HEK293 (cell line): ENCODE data around the gene OR2J3.
"Not testable (repeated sequence)": the region's sequence is repeated elsewhere in the genome, so short reads cannot be mapped to it uniquely, and the experiment has no call there.

ENCODE experiments used
- CTCF ChIA-PET: fragments of 350-600 bp; formaldehyde crosslinking; extraction: SDS; loops from one replicate; lab custom pipeline; 2021; ENCODE audit warnings: antibody characterized with exemption; lab: Yijun Ruan, JAX
- POLR2A ChIA-PET: fragments of 300-600 bp; formaldehyde crosslinking; extraction: SDS; loops from one replicate; lab custom pipeline; 2020; ENCODE audit warnings: antibody characterized with exemption, inconsistent platforms; lab: Yijun Ruan, JAX
- H3K27ac ChIP-seq: fragments of 200-500 bp; sonication (Bioruptor generic); 2 replicates; pipeline ENCODE4 v1.5.1; 2014; ENCODE audit warnings: low read depth, low read length, control low read depth, inconsistent platforms; ENCODE audit errors: extremely low read depth
- H3K36me3 ChIP-seq, 2 experiments: fragments of 200-500 bp in 1 of 2; sonication (Bioruptor generic) in 1 of 2; 1 replicate in 1 of 2; 2 replicates in 1 of 2; pipeline ENCODE4 v1.5.1; 2014 to 2017; ENCODE audit warnings: inconsistent platforms in 2 of 2, low read length in 2 of 2; ENCODE audit not compliant: control insufficient read depth in 2 of 2, insufficient read depth in 1 of 2
- H3K4me1 ChIP-seq: fragments of 200-500 bp; sonication (Bioruptor generic); 2 replicates; pipeline ENCODE4 v1.5.1; 2014; ENCODE audit warnings: mild to moderate bottlenecking, low read length, inconsistent platforms; ENCODE audit not compliant: control insufficient read depth, insufficient read depth
- H3K4me3 ChIP-seq: 2 replicates; pipeline ENCODE4 v1.5.1; 2011; ENCODE audit warnings: low read depth, mild to moderate bottlenecking, control low read depth, low read length, moderate library complexity
- H3K9me3 ChIP-seq: fragments of 200-500 bp; sonication (Bioruptor generic); 2 replicates; pipeline ENCODE4 v1.5.1; 2014; ENCODE audit warnings: low read depth, low read length, inconsistent platforms; ENCODE audit not compliant: control insufficient read depth, insufficient read depth
- HIC1 ChIP-seq: fragments of 450-650 bp; formaldehyde crosslinking; IDR thresholded peaks from 2 replicates; pipeline ENCODE4 v1.5.1; 2016; ENCODE audit warnings: missing biosample characterization, missing genetic modification characterization
- OVOL3 ChIP-seq: fragments of 450-650 bp; formaldehyde crosslinking; IDR thresholded peaks from 2 replicates; pipeline ENCODE4 v1.5.1; 2016; ENCODE audit warnings: missing biosample characterization, missing genetic modification characterization
- ZBTB49 ChIP-seq: fragments of 450-650 bp; formaldehyde crosslinking; IDR thresholded peaks from 2 replicates; pipeline ENCODE4 v1.5.1; 2016; ENCODE audit warnings: missing biosample characterization, missing genetic modification characterization, low read depth
- ZBTB8A ChIP-seq: fragments of 450-650 bp; formaldehyde crosslinking; IDR thresholded peaks from 2 replicates; pipeline ENCODE4 v1.5.1; 2016; ENCODE audit warnings: missing biosample characterization, missing genetic modification characterization
- ZFP37 ChIP-seq: fragments of 450-650 bp; formaldehyde crosslinking; IDR thresholded peaks from 2 replicates; pipeline ENCODE4 v1.5.1; 2016; ENCODE audit warnings: missing biosample characterization, missing genetic modification characterization
- ZNF184 ChIP-seq: fragments of 450-650 bp; IDR thresholded peaks from 2 replicates; pipeline ENCODE4 v1.5.1; 2018; ENCODE audit warnings: missing biosample characterization, mild to moderate bottlenecking, missing genetic modification characterization
- ZNF292 ChIP-seq: fragments of 450-650 bp; formaldehyde crosslinking; IDR thresholded peaks from 2 replicates; pipeline ENCODE4 v1.5.1; 2016; ENCODE audit warnings: low read depth, missing biosample characterization, missing genetic modification characterization, borderline replicate concordance
- ZNF426 ChIP-seq: fragments of 450-650 bp; formaldehyde crosslinking; IDR thresholded peaks from 2 replicates; pipeline ENCODE4 v1.5.1; 2017; ENCODE audit warnings: missing biosample characterization, missing genetic modification characterization, mild to moderate bottlenecking, inconsistent platforms, moderate library complexity
- ZNF48 ChIP-seq: fragments of 450-650 bp; formaldehyde crosslinking; IDR thresholded peaks from 2 replicates; pipeline ENCODE4 v1.5.1; 2016; ENCODE audit warnings: missing biosample characterization, missing genetic modification characterization
- ZNF521 ChIP-seq: fragments of 450-650 bp; formaldehyde crosslinking; IDR thresholded peaks from 2 replicates; pipeline ENCODE4 v1.5.1; 2017; ENCODE audit warnings: missing biosample characterization, mild to moderate bottlenecking, missing genetic modification characterization
- ZNF530 ChIP-seq: fragments of 450-650 bp; formaldehyde crosslinking; IDR thresholded peaks from 2 replicates; pipeline ENCODE4 v1.5.1; 2016; ENCODE audit warnings: low read depth, missing biosample characterization, missing genetic modification characterization
- ZNF555 ChIP-seq: fragments of 450-650 bp; formaldehyde crosslinking; conservative IDR thresholded peaks from 2 replicates; pipeline ENCODE4 v1.5.1; 2017; ENCODE audit warnings: missing biosample characterization, mild to moderate bottlenecking, missing genetic modification characterization, inconsistent platforms
- ZNF623 ChIP-seq: fragments of 450-650 bp; formaldehyde crosslinking; IDR thresholded peaks from 2 replicates; pipeline ENCODE4 v1.5.1; 2016; ENCODE audit warnings: missing biosample characterization, missing genetic modification characterization
- ZNF626 ChIP-seq: fragments of 450-650 bp; sonication (Bioruptor Pico); formaldehyde crosslinking; IDR thresholded peaks from 2 replicates; pipeline ENCODE4 v1.5.1; 2018; ENCODE audit warnings: missing biosample characterization, missing genetic modification characterization, inconsistent platforms
- ZNF776 ChIP-seq: fragments of 450-650 bp; formaldehyde crosslinking; IDR thresholded peaks from 2 replicates; pipeline ENCODE4 v1.5.0; 2017; ENCODE audit warnings: missing biosample characterization, missing genetic modification characterization, borderline replicate concordance
- ZNF830 ChIP-seq: fragments of 450-650 bp; IDR thresholded peaks from 2 replicates; pipeline ENCODE4 v1.5.0; 2018; ENCODE audit warnings: missing biosample characterization, missing genetic modification characterization, low read depth, mild to moderate bottlenecking, moderate library complexity
- TF ChIP-seq, protein P1 (sequence below): fragments of 450-650 bp; formaldehyde crosslinking; conservative IDR thresholded peaks from 2 replicates; pipeline ENCODE4 v1.5.1; 2016; ENCODE audit warnings: low read depth, missing biosample characterization, missing genetic modification characterization
- TF ChIP-seq, protein P2 (sequence below): fragments of 450-650 bp; formaldehyde crosslinking; IDR thresholded peaks from 2 replicates; pipeline ENCODE4 v1.5.1; 2017; ENCODE audit warnings: missing biosample characterization, mild to moderate bottlenecking, missing genetic modification characterization, moderate library complexity
- TF ChIP-seq, protein P3 (sequence below): fragments of 450-650 bp; formaldehyde crosslinking; IDR thresholded peaks from 2 replicates; pipeline ENCODE4 v1.5.1; 2017; ENCODE audit warnings: missing biosample characterization, missing genetic modification characterization

OR2J3 gene

DNA sequence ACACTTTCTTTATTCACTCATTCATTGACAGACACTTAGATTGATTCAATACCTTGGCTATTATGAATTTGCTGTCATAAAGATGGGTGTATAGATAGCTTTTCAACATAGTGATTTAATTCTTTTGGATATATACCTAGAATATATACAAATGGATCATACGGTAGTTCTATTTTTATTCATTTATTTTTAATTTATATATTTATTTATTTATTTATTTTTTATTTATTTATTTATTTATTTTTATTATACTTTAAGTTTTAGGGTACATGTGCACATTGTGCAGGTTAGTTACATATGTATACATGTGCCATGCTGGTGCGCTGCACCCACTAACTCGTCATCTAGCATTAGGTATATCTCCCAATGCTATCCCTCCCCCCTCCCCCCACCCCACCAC is 7.1 kb downstream of the OR2J3 start:
- POLR2A ChIA-PET, H3K4me1 ChIP-seq, CTCF ChIA-PET, H3K4me3 ChIP-seq, H3K9me3 ChIP-seq, H3K27ac ChIP-seq, H3K36me3 ChIP-seq: not testable (repeated sequence)
- TF ChIP-seq ZNF623 (tag by site-specific recombination) (peak; percentile 28; the same call in 1 of the 2 replicates), ZNF555 (peak; percentile 50), ZBTB8A (tag by site-specific recombination) (peak; percentile 23; the same call in 1 of the 2 replicates), ZNF426 (tag by site-specific recombination) (peak; percentile 47)
- TF ChIP-seq, protein P1, sequence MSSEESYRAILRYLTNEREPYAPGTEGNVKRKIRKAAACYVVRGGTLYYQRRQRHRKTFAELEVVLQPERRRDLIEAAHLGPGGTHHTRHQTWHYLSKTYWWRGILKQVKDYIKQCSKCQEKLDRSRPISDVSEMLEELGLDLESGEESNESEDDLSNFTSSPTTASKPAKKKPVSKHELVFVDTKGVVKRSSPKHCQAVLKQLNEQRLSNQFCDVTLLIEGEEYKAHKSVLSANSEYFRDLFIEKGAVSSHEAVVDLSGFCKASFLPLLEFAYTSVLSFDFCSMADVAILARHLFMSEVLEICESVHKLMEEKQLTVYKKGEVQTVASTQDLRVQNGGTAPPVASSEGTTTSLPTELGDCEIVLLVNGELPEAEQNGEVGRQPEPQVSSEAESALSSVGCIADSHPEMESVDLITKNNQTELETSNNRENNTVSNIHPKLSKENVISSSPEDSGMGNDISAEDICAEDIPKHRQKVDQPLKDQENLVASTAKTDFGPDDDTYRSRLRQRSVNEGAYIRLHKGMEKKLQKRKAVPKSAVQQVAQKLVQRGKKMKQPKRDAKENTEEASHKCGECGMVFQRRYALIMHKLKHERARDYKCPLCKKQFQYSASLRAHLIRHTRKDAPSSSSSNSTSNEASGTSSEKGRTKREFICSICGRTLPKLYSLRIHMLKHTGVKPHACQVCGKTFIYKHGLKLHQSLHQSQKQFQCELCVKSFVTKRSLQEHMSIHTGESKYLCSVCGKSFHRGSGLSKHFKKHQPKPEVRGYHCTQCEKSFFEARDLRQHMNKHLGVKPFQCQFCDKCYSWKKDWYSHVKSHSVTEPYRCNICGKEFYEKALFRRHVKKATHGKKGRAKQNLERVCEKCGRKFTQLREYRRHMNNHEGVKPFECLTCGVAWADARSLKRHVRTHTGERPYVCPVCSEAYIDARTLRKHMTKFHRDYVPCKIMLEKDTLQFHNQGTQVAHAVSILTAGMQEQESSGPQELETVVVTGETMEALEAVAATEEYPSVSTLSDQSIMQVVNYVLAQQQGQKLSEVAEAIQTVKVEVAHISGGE (tag by site-specific recombination), result peak; percentile 34; the same call in 1 of the 2 replicates

DNA sequence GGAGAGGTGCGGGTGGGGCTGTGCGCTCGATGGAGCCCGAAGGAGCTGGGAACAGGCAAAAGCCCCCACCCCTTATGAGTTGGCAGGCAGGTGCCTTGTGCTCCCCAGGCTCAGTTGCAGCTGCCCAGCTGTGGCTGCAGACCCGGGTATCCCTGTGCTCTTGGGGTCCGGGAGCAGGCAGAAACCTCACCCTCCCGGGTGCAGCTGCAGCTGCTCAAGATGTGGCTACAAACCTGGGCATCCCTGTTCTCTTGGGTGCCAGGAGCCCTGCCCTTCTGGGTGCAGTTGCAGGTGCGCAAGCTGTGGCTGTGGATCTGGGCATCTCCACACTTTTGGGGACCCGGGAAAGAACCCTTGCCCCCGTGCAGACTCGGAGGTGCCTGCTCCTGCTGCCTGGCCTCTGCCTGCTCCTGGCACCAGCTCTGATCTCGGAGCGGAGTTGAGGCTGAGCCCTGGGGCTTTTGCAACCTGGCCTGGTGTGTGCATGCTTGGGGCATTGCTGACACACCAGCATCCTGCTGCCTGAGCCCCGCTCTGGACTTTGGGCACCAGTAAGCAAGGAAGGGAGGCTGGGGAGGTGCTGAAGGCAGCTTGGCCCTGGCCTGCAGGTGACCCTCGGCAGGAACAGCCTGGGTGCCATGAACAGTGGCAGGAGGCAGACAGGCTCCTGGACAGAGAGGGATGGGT is 21.6 kb downstream of the OR2J3 start:
- no peak for TF ChIP-seq ZNF48 (tag by site-specific recombination)
- TF ChIP-seq ZNF184 (tag by site-specific recombination), result no peak
- no peak for TF ChIP-seq OVOL3 (tag by site-specific recombination)
- no peak for TF ChIP-seq ZNF626 (tag by site-specific recombination)
- no peak for TF ChIP-seq ZNF530
- H3K4me1 ChIP-seq, result no peaks in the 10 kb centered on the region
- no peaks in the 10 kb centered on the region for H3K36me3 ChIP-seq
- POLR2A ChIA-PET, result no interaction called here
- no peaks in the 10 kb centered on the region for H3K9me3 ChIP-seq
- CTCF ChIA-PET, result no interaction called here
- no peak overlapping the region for H3K4me3 ChIP-seq
- H3K27ac ChIP-seq, result no peak overlapping the region

DNA sequence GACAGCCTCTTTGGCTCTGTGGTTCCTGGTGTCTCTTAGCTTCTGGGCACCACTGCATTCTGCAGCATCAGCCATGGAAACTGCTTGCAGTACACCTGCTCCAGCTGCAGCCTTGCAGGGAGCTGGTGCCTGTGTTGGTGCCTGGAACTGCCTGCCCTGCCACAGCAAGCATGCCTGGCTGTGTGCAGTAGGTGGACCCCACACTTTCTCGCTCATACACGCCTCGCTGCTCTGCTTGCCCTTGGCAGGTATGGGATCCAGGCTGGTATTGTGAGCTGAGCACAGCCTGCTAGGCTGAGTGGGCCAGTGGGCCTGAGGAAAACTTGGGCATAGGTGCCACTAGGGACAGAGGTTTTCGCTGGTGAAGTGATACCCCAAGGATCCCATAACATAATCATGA is 22.8 kb downstream of the OR2J3 start:
- no peaks in the 10 kb centered on the region for H3K4me1 ChIP-seq
- no peaks in the 10 kb centered on the region for H3K36me3 ChIP-seq
- H3K27ac ChIP-seq, result no peak overlapping the region
- ChIA-PET CTCF (no interaction called here), POLR2A (no interaction called here)
- no peaks in the 10 kb centered on the region for H3K9me3 ChIP-seq
- H3K4me3 ChIP-seq, result no peak overlapping the region
- no peak for TF ChIP-seq ZNF830 (tag by site-specific recombination)
- no peak for TF ChIP-seq ZBTB49 (tag by site-specific recombination)
- TF ChIP-seq ZNF776 (tag by site-specific recombination), result no peak
- TF ChIP-seq, protein P2, sequence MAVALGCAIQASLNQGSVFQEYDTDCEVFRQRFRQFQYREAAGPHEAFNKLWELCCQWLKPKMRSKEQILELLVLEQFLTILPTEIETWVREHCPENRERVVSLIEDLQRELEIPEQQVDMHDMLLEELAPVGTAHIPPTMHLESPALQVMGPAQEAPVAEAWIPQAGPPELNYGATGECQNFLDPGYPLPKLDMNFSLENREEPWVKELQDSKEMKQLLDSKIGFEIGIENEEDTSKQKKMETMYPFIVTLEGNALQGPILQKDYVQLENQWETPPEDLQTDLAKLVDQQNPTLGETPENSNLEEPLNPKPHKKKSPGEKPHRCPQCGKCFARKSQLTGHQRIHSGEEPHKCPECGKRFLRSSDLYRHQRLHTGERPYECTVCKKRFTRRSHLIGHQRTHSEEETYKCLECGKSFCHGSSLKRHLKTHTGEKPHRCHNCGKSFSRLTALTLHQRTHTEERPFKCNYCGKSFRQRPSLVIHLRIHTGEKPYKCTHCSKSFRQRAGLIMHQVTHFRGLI (tag by site-specific recombination), result no peak
- no peak for TF ChIP-seq ZNF292
- no peak for TF ChIP-seq ZFP37 (tag by site-specific recombination)
- TF ChIP-seq, protein P3, sequence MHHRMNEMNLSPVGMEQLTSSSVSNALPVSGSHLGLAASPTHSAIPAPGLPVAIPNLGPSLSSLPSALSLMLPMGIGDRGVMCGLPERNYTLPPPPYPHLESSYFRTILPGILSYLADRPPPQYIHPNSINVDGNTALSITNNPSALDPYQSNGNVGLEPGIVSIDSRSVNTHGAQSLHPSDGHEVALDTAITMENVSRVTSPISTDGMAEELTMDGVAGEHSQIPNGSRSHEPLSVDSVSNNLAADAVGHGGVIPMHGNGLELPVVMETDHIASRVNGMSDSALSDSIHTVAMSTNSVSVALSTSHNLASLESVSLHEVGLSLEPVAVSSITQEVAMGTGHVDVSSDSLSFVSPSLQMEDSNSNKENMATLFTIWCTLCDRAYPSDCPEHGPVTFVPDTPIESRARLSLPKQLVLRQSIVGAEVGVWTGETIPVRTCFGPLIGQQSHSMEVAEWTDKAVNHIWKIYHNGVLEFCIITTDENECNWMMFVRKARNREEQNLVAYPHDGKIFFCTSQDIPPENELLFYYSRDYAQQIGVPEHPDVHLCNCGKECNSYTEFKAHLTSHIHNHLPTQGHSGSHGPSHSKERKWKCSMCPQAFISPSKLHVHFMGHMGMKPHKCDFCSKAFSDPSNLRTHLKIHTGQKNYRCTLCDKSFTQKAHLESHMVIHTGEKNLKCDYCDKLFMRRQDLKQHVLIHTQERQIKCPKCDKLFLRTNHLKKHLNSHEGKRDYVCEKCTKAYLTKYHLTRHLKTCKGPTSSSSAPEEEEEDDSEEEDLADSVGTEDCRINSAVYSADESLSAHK, result no peak
- TF ChIP-seq ZNF521 (tag by site-specific recombination), result no peak
- TF ChIP-seq HIC1, result no peak
